K562 (cell line): ENCODE measurements around the gene UBE2G2. TPM values are rescaled to one million over a fixed set of nuclear protein-coding genes. Genes with fewer than 3 reads are reported as not detected.

Experiments
- ARID2 ChIP-seq: fragments of 450-650 bp; IDR thresholded peaks from 2 replicates; pipeline ENCODE4 v1.6.1; 2017; ENCODE audit warnings: antibody characterized with exemption, mild to moderate bottlenecking
- ATF3 ChIP-seq, 2 experiments: fragments of 450-650 bp in 1 of 2; sonication (generic) in 1 of 2; formaldehyde crosslinking in 1 of 2; IDR thresholded peaks in 1 of 2; conservative IDR thresholded peaks in 1 of 2; 2 replicates each; pipeline versions ENCODE4 v1.6.1 to v1.8.1; 2016 to 2023; ENCODE audit warnings: mild to moderate bottlenecking in 2 of 2, moderate library complexity in 2 of 2, inconsistent platforms in 1 of 2, missing genetic modification reagents in 1 of 2
- CEBPG ChIP-seq, 3 experiments: fragments of 200-800 bp in 1 of 3; sonication (Bioruptor generic) in 1 of 3; sonication (generic) in 1 of 3; formaldehyde crosslinking in 1 of 3; IDR thresholded peaks in 2 of 3; conservative IDR thresholded peaks in 1 of 3; 2 replicates each; pipeline versions ENCODE4 v1.6.1 to v1.8.0; 2016 to 2022; ENCODE audit warnings: missing compliant biosample characterization in 2 of 3, missing genetic modification characterization in 2 of 3, mild to moderate bottlenecking in 1 of 3, missing genetic modification reagents in 1 of 3
- COPS2 ChIP-seq: fragments of 450-650 bp; conservative IDR thresholded peaks from 2 replicates; pipeline ENCODE4 v1.6.1; 2016; ENCODE audit warnings: mild to moderate bottlenecking, moderate library complexity
- CREBBP ChIP-seq: IDR thresholded peaks from one replicate; pipeline ENCODE4 v1.6.1; 2012; ENCODE audit warnings: low read depth, mild to moderate bottlenecking, control low read depth, inconsistent platforms, low read length
- DACH1 ChIP-seq: fragments of 450-650 bp; IDR thresholded peaks from 2 replicates; pipeline ENCODE4 v1.6.1; 2018; ENCODE audit not compliant: partially characterized antibody
- GABPB2 ChIP-seq: fragments of 250-450 bp; sonication (Bioruptor Pico); conservative IDR thresholded peaks from 2 replicates; pipeline ENCODE4 v1.5.1; 2021; ENCODE audit warnings: mild to moderate bottlenecking
- HCFC1 ChIP-seq: IDR thresholded peaks from 2 replicates; pipeline ENCODE4 v1.6.1; 2012; ENCODE audit warnings: low read depth, low read length, improper control_type of control experiment
- MAZ ChIP-seq, 2 experiments: fragments of 450-650 bp in 1 of 2; sonication (generic) in 1 of 2; formaldehyde crosslinking; IDR thresholded peaks in 1 of 2; conservative IDR thresholded peaks in 1 of 2; 2 replicates each; pipeline versions ENCODE4 v1.4.0 to v1.5.0; 2020; ENCODE audit warnings: mild to moderate bottlenecking in 1 of 2, missing genetic modification reagents in 1 of 2
- MEF2D ChIP-seq: conservative IDR thresholded peaks from 2 replicates; pipeline ENCODE4 v1.6.1; 2016; ENCODE audit warnings: low read depth, missing genetic modification characterization, missing compliant biosample characterization
- MXI1 ChIP-seq: IDR thresholded peaks from 2 replicates; pipeline ENCODE4 v1.6.1; 2011; ENCODE audit warnings: low read depth, mild to moderate bottlenecking, improper control_type of control experiment, low read length
- NBN ChIP-seq: fragments of 450-650 bp; IDR thresholded peaks from 2 replicates; pipeline ENCODE4 v1.6.1; 2016; ENCODE audit warnings: low read depth, mild to moderate bottlenecking
- NFE2 ChIP-seq: IDR thresholded peaks from 2 replicates; pipeline ENCODE4 v1.6.1; 2014; ENCODE audit warnings: antibody characterized with exemption, low read depth
- NFE2L1 ChIP-seq: fragments of 450-650 bp; IDR thresholded peaks from 2 replicates; pipeline ENCODE4 v1.6.1; 2016; ENCODE audit warnings: missing genetic modification characterization, low read depth, mild to moderate bottlenecking, missing compliant biosample characterization, moderate library complexity, borderline replicate concordance
- RFX5 ChIP-seq: IDR thresholded peaks from 2 replicates; pipeline ENCODE4 v1.6.1; 2011; ENCODE audit warnings: low read depth, mild to moderate bottlenecking, improper control_type of control experiment, low read length
- SIN3B ChIP-seq: fragments of 450-650 bp; IDR thresholded peaks from 2 replicates; pipeline ENCODE4 v1.6.1; 2017; ENCODE audit warnings: low read depth, mild to moderate bottlenecking, moderate library complexity
- TFAM ChIP-seq: fragments of 250-450 bp; sonication (Bioruptor Pico); conservative IDR thresholded peaks from 2 replicates; pipeline ENCODE4 v1.5.0; 2021; ENCODE audit warnings: mild to moderate bottlenecking, moderate library complexity
- VEZF1 ChIP-seq: fragments of 200-800 bp; sonication (Bioruptor generic); IDR thresholded peaks from 2 replicates; pipeline ENCODE4 v1.6.1; 2017; ENCODE audit warnings: missing genetic modification characterization, missing compliant biosample characterization
- ZFP30 ChIP-seq: fragments of 250-450 bp; sonication (Bioruptor Pico); IDR thresholded peaks from 2 replicates; pipeline ENCODE4 v1.8.0; 2022; ENCODE audit warnings: moderate library complexity, mild to moderate bottlenecking, inconsistent platforms, borderline replicate concordance
- ZNF253 ChIP-seq: fragments of 250-450 bp; sonication (Bioruptor Pico); conservative IDR thresholded peaks from 2 replicates; pipeline ENCODE4 v1.6.1; 2021; ENCODE audit warnings: mild to moderate bottlenecking
- polyA plus RNA-seq, 8 experiments: library from polyadenylated mRNA; depleted of rRNA in 4 of 8; stranded (reverse) in 5 of 8; unstranded in 3 of 8; fragments of >200 nt; fragmentation: Nextera tagmentation in 2 of 8; fragmentation: Illumina TruSeq in 1 of 8; extraction: Ambion mirVana in 2 of 8; extraction: Trizol in 1 of 8; gene quantifications; 2 replicates each; pipeline versions ENCODE4 v1.2.1 to v1.2.3, GENCODE V29; 2011 to 2014; ENCODE audit warnings: inconsistent platforms in 1 of 8, missing spikeins in 1 of 8
- total RNA-seq, 7 experiments: library from RNA; depleted of rRNA in 6 of 7; stranded (reverse); fragments of >200 nt in 6 of 7; fragmentation: Illumina TruSeq in 2 of 7; extraction: Trizol in 2 of 7; gene quantifications; 2 replicates each; pipeline versions ENCODE4 v1.2.1 to v1.2.3, GENCODE V29; 2011 to 2021; ENCODE audit warnings: low replicate concordance in 1 of 7
- TF ChIP-seq, protein P1 (sequence below): fragments of 250-450 bp; sonication (Bioruptor Pico); IDR thresholded peaks from 2 replicates; pipeline ENCODE4 v1.8.0; 2021; ENCODE audit warnings: mild to moderate bottlenecking, moderate library complexity

UBE2G2 gene
- total and polyA plus RNA-seq, 9 of the 15 experiments (the other 6 are each of a cell fraction or from before 2014, with no cell fraction given), result 47.5 to 225 (median 140) TPM

GRCh38 chr21:44778094-44778493, 23.5 kb downstream of the UBE2G2 start (continued):
- TF ChIP-seq ATF3 (IDR thresholded peaks at IDR 0.05) (peak; percentile 57; the same call in 1 of the 2 replicates), ATF3 (CRISPR knock-in tag; conservative IDR thresholded peaks at IDR 0.05) (no peak), NBN (no peak), CREBBP (no peak), COPS2 (no peak), DACH1 (no peak), MAZ (CRISPR knock-in tag; conservative IDR thresholded peaks at IDR 0.05 in 1 of 2, IDR thresholded peaks at IDR 0.05 in 1 of 2) (no peak), HCFC1 (no peak), ZFP30 (no peak), CEBPG (CRISPR knock-in tag; IDR thresholded peaks at IDR 0.05) (peak; percentile 93), CEBPG (tag; conservative IDR thresholded peaks at IDR 0.05 in 1 of 2, IDR thresholded peaks at IDR 0.05 in 1 of 2) (peak; percentile 66 to 92), NFE2 (no peak), MXI1 (no peak), SIN3B (no peak), VEZF1 (CRISPR knock-in tag) (no peak), GABPB2 (CRISPR knock-in tag) (no peak), MEF2D (no peak), RFX5 (no peak), TFAM (CRISPR knock-in tag) (no peak), ZNF253 (no peak), ARID2 (no peak), NFE2L1 (tag) (0 out of 2 replicates have a peak, but pooled peaks have one; percentile 6)
- TF ChIP-seq, protein P1, sequence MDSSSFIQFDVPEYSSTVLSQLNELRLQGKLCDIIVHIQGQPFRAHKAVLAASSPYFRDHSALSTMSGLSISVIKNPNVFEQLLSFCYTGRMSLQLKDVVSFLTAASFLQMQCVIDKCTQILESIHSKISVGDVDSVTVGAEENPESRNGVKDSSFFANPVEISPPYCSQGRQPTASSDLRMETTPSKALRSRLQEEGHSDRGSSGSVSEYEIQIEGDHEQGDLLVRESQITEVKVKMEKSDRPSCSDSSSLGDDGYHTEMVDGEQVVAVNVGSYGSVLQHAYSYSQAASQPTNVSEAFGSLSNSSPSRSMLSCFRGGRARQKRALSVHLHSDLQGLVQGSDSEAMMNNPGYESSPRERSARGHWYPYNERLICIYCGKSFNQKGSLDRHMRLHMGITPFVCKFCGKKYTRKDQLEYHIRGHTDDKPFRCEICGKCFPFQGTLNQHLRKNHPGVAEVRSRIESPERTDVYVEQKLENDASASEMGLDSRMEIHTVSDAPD (CRISPR knock-in tag), result no peak
